HG03097 (cell line): ENCODE data around the gene MRPL41.
A peak's percentile ranks its signal among the peaks of the same experiment; 100 is the strongest.
"Not testable (repeated sequence)": the region's sequence is repeated elsewhere in the genome, so short reads cannot be mapped to it uniquely, and the experiment has no call there.

ENCODE experiments used
- ATAC-seq: cut with Tn5 transposase; IDR thresholded peaks from one replicate; pipeline ENCODE4 v1.9.1; 2021; ENCODE audit not compliant: unreplicated experiment, low FRiP score

Gene MRPL41

DNA sequence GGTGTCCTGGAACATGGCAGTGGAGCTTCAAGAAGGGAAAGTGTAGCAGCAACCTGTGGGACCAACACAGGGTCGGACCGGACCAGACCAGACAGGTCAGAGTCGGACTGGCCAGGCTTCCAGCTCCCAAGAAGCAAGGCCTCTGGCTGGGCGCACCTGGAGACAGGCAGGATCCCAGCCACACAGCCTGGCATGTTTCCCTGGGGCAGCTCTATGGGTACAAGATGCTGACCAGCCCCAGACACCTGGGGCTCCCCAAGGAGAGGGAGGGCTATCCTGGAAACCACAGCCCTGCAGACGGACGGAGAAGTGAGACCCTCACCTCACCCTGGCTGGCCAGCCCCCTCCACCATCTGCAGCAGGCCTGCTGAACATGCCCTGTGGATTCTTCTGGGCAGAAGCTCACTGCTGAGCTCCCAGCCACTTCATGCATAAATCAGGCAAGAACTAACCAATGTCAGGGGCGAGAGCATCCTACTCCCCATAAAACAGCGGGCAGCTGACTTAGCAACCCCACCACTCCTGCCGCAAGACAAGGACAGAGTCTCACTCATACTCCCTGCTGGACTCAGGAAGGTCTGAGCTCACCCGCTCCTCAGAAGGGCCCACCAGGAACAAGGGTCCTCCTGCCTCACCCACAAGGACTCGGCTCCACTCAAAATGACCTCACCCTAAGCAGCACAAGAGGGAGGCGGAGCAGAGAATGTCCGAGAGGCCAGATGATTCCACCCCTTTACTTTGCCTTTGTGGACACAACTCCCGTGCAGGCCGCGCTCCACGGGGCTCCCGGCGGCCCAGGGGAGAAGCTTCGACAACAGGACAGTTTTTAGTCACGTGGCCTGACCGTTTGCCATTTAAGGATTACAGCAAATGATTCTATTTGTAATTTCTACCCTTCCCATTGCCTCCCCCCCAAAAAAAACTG is 29.9 kb downstream of the MRPL41 start:
- ATAC-seq = no peak

DNA sequence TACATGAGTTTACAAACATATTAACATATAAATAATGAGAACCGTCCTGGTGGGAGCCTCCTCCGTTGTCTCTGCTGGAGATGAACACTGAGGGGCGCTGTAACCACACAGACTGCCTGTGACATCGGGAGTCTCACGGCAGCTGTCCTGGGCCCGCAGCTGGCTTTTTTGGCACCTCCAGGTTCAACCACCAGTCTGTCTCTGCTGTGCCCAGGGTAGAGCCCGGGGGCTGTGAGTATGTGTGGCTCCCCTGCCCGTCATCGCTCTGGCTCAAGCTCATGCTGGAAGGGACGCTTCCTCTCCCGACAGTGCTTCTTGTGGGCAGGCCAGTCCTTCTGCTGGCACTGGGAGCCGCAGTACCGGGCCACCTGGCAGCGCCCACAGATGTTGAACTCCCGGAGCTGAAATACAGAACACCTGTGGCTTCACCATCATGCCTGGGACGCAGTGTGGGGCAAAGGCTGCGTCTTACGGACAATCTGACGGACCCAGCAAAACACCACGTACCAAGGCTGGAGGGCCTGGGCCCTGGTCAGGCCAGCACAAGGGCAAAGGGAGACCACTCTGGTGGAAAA is 30.7 kb downstream of the MRPL41 start:
- no peak for ATAC-seq

DNA sequence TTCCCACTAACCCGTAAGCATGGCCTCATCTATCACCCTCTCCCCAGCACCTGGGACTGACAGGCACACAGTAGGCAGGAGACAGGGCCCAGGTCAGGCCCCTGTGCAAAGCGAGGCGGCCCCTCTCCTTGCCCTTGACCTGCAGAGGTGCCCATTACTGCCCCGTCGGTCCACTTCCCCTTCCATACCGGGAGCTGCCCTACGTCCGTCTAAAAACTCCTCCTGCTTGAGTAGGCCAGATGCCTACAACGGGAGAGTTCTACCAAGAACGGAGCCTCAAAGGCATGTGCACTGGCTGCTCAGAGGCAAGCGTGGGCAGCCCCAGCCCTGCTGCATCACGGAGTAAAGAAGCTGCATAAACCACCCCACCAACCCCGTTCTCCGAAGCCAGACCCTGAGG is 31.7 kb downstream of the MRPL41 start:
- ATAC-seq = no peak

DNA sequence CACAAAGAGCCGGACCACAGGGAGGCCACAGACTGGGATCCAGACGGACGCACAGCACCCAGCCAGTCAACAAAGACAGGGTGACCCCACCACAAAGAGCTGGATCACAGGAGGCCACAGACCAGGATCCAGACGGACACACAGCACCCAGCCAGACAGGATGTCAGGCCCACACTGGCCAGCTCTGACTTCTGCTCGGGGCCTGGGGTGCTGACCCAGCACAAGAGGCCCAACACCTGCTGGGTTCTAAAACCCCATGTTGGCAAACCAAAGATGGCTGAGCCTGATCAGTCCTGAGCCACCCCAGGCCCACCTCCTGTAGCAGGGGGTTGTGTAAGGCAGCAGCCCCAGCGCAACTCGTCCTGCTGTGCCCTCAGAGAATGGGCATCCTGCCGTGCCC is 32.3 kb downstream of the MRPL41 start:
- no peak for ATAC-seq

DNA sequence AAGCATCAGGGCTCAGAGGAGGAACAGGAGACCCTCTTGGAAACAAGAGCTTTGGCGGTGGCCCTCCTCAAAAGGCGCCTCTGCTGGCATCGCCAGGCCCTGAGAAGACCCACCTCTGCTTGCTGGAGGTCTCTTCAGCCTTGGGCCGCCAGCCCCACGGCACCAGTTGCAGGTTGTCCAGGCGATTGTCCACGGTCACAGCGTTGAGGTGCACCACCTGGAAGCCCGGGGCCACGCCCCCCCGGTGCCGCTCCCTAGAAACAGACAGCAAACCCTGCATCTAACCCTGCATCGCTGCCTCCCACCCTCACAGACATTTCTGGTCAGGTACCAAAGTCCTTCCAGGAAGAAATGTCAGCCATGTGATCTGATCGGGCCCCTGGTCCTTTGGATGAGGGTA is 35.2 kb downstream of the MRPL41 start:
- no peak for ATAC-seq

DNA sequence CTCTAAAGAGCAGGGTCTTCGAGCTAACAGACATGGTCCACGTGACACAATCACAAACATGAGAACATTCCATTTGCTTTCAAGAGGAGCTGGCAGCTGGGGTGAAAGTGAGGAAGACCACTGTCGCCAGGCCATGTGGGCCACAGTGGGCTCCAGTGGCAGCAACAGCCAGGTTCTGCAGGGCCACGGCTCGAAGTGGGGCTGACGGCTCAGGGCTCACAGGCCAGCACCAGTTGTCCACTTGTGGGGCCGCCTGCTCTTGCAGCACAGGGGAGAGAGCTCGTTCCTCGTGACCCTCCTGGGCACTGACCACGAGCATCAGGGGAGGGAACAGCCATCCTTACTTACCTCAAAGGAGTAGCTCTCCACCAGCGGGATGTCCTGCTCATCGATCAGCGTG is 36.6 kb downstream of the MRPL41 start:
- ATAC-seq = no peak

DNA sequence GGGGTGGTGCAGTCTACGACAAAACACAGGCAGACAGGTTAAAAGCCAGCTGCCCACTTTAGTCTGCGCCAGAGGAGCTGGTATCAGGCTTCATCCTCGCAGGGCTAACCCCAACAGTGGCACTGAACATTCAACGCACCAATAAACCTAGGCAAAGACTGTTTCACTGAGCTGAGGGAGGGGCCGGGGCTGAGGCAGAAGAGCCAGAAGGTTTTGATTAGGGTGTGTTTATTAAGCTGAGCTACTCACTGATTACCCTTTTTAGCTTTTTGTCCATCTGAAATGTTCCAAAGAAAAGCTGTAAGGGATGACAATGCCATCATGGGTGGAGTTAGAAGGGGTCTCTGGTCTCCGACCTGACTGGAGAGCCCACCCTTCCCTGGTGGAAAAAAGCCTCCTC is 37.2 kb downstream of the MRPL41 start:
- ATAC-seq = no peak

DNA sequence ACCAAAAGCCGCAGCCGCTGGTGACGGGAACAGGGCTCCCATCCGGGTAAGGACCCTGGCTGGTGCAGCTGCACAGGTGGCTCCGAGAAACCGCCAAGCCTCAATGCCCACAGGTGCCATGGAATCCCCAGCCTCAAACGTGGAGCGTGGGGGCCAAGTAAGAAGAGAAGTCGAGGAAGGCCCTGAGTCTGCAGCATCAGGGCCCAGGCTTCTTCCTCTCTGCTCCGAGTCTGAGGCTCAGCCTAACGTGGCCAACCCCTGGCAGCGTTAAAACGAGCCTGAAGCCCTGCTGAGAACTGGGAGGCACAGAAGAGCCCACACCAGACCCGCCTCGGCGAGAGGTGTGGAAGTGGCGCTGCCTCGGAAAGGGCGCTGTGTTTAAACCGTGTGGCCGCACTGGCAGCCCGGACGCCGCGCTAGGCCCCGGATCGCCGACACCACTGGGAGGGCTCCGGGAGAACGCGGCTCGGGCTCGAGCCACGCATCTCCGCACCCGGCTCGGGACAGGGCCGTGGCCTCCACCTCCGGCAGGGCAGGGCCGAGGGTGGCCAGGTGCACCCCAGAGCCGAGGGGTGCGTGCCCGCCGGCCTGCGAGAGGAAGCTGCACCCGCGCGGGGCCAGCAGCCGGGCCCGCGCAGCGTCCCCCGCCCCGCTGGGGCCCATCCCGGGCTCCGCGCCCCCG is 37.9 kb downstream of the MRPL41 start:
- peak; percentile 16 for ATAC-seq

DNA sequence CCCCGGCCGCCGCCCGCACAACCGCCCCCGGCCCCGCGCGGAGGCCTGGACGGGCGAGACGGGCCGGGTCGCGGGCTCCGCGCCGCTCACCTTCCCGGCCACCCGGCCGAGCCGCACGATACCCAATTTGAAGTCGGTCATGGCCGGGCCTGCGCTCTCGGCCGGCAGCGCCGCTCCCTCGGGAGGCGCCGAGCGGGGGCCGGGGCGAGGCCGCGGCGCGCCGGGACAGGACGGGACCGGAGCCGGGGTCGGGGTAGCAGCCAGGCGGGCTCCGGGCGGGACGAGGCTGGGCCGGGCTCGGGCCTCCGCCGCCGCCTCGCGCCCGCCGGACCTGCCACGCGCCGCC is 38.4 kb downstream of the MRPL41 start:
- ATAC-seq = no peak

DNA sequence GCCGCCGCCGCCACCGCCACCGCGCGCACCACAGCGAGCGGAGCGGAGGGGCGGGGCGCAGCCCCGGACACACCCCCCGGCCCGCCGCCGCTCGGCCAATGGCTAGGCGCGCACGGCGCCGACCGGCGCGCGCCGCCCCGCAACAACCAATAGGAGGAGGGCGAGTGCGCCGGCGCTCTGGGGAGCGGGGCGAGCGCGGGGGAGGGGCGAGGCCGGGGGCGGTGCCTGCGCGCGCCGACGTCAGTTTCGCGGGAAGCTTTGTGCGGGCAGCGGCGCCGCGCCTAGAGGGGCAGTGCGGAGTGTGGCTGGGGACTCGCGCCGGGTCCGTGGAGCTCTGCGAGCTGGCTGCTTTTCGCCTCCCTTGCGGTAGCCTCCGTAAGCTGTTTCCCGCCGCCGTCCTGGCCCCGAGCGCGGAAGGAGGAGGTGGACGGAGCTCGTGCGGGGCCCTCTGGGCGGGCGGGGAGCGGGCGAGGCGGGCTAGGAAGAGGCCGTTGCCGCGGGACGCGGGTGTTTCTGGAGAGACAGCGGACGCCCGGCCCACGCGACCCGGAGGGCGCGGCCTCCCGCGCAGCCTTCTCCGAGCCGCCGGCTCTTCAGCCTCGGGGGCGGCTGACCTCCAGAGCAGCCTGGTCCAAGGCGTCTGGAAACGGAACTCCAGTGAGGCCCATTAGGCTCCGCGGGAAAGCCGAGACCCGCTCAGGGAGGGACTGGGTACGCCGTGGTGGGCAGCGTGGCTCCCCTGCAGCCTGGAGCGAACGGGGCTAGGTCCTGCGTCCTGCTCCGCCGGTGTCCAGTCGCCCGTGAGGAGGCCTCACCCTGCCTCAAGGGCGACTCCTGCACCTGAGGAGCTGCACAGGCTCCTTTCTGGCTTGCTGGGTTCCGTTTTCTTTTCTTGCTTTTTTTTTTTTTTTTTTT is 39.0 kb downstream of the MRPL41 start, which contains the start of gene ZMYND19:
Gene ZMYND19, minus strand, starts transcription at position 44 of the 915 bp plus-strand sequence. CDS start 249 bp downstream, outside the sequence.
- ATAC-seq = peak; percentile 81

DNA sequence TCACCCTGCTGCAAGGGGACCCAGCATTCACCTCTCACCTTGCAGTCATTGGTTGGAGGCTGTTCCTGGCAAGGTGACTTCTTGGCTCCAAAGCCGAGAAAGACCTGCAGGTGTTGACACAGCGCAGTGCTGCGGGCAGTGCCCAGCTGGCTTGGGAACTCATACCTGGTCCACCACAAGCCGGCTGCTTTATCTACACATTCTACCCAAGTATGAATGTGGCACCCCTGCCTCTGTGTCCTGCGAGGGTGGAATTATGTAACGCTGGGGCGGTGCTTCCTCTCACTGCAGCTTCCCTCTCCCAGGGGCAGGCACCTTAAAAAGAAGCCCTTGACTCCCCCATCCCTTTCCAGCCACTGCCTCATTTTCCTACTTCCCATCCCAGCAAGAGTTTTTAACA is 41.1 kb downstream of the MRPL41 start:
- no peak for ATAC-seq

DNA sequence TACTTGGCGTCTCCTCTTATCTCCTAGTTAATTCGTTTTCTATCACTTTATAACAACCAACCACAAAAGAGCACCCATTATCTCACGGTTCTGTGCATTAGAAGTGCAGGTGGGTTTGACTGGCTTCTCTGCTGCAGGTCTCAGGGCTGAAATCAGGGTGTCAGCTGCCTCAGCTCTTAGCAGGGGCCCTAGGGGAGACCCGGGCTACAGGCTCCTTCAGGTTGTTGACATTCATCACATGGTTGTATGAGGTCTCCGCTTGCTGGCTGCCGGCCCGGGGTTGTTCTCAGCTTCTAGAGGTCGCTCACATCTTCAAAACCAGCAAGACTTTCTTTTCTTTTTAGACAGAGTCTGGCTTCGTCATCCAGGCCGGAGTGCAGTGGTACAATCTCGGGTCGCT is 41.5 kb downstream of the MRPL41 start:
- ATAC-seq = no peak

DNA sequence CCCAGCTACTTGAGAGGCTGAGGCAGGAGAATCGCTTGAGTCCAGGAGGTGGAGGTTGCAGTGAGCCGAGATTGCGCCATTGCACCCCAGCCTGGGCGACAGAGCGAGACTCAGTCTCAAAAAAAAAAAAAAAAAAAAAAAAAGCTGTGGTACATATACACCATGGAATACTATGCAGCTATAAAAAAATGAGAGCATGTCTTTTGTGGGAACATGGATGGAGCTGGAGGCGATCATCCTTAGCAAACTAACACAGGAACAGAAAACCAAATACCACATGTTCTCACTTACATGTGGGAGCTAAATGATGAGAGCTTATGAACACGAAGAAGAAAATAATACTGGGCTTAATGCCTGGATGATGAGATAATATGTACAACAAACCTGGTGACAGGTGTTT is 44.9 kb downstream of the MRPL41 start:
- not testable (repeated sequence) for ATAC-seq

DNA sequence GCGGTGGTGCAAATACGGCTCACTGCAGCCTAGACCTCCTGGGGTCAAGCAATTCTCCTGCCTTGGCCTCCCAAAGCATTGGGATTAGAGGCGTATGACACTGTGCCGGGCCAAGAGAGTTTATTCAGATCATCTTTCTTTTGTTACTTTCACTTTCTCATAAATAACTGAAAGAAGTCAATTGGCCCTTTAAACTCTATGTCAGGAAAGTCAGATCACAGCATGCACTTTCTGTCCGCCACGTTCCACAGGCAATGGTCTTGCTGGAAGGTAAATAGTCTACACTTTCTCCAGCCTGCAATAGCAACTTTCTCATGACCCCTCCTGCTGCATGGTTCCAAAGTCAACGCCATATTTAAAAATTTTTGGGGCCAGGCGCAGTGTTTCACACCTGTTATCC is 47.3 kb downstream of the MRPL41 start:
- ATAC-seq = no peak
